Measurements from ENCODE around the gene NLRP1. TPM values are rescaled to one million over a fixed set of nuclear protein-coding genes. Genes with fewer than 3 reads are reported as not detected.

NLRP1 gene
- total and polyA plus RNA-seq, 7 experiments from 2014 or later = 27.7 to 360 (median 241) TPM

DNA sequence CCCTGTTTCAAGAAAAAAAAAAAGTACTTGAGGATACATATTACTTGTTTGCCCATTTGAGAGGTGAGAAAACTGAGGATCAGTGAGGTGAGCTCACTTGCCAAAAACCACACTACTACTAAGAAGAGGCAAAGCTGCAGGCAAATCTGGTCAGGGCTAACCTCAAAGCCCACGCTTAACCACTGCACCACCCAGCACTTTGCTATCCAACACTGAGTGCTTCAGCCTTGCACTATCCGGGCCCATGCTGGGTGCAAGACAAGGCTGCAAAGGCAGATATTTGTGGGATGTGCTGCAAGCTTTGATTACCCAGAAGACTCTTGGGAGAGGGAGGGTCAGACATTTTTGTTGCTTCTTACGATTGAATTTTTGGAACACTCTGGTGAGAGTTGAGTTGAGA, 23.6 kb upstream of the NLRP1 start:
- no peak overlapping the region for H3K27ac ChIP-seq (ENCODE audit: low read depth, low read length)
- H3K27me3 Mint-ChIP-seq = peaks cover 10 to 27% (median 13%) of the 10 kb centered on the region in 5 donors
- ATAC-seq (no peak), DNase-seq (no peak)
- peaks cover 0 to 5% (median 0%) of the 10 kb centered on the region in 5 donors for H3K36me3 Mint-ChIP-seq
- no peak overlapping the region for H3K4me3 Mint-ChIP-seq
- intact Hi-C loops (cut with micrococcal nuclease) = no loop called here
- no peaks in the 10 kb centered on the region for H3K4me1 ChIP-seq (ENCODE audit: control insufficient read depth in 2 of 2, insufficient read depth in 2 of 2, low read length in 2 of 2)
- H3K9me3 ChIP-seq (ENCODE audit: control insufficient read depth in 2 of 3, low read length in 3 of 3) = no peaks in the 10 kb centered on the region
- H3K4me3 ChIP-seq (ENCODE audit: low read length) = no peak overlapping the region
- ChIA-PET POLR2A (no interaction called here), CTCF (no interaction called here)
- no peaks in the 10 kb centered on the region for H3K36me3 ChIP-seq (ENCODE audit: control insufficient read depth in 2 of 3, insufficient read depth in 3 of 3, low read length in 3 of 3)
- peaks cover 0 to 5% (median 0%) of the 10 kb centered on the region in 7 donors for H3K4me1 Mint-ChIP-seq
- H3K27ac Mint-ChIP-seq = no peak overlapping the region
- H3K27me3 ChIP-seq (ENCODE audit: control insufficient read depth in 2 of 2, insufficient read depth in 2 of 2, low read length in 2 of 2) = no peaks in the 10 kb centered on the region
- H3K9me3 Mint-ChIP-seq = no peaks in the 10 kb centered on the region

GRCh38 chr17:5605452-5605851, 21.1 kb upstream of the NLRP1 start:
- no peaks in the 10 kb centered on the region for H3K9me3 ChIP-seq (ENCODE audit: control insufficient read depth in 2 of 3, low read length in 3 of 3)
- ChIA-PET CTCF (interaction anchor here (0.5 kb wide), 1 partner anchor 866 kb away, joined by 3 read pairs; no protein-coding TSS in a partner anchor), POLR2A (no interaction called here)
- peaks cover 16 to 28% (median 28%) of the 10 kb centered on the region in 5 donors for H3K27me3 Mint-ChIP-seq
- H3K4me1 Mint-ChIP-seq = peaks cover 0 to 1% (median 0%) of the 10 kb centered on the region in 7 donors
- H3K4me1 ChIP-seq (ENCODE audit: control insufficient read depth in 2 of 2, insufficient read depth in 2 of 2, low read length in 2 of 2) = no peaks in the 10 kb centered on the region
- DNase-seq (no peak), ATAC-seq (no peak)
- no peak overlapping the region for H3K27ac Mint-ChIP-seq
- H3K27me3 ChIP-seq (ENCODE audit: control insufficient read depth in 2 of 2, insufficient read depth in 2 of 2, low read length in 2 of 2) = no peaks in the 10 kb centered on the region
- H3K4me3 Mint-ChIP-seq = no peak overlapping the region
- H3K36me3 Mint-ChIP-seq = peaks cover 0 to 5% (median 0%) of the 10 kb centered on the region in 5 donors
- intact Hi-C loops (cut with micrococcal nuclease) = no loop called here
- H3K36me3 ChIP-seq (ENCODE audit: control insufficient read depth in 2 of 3, insufficient read depth in 3 of 3, low read length in 3 of 3) = no peaks in the 10 kb centered on the region
- H3K9me3 Mint-ChIP-seq = no peaks in the 10 kb centered on the region
- no peak overlapping the region for H3K4me3 ChIP-seq (ENCODE audit: low read length)
- no peak overlapping the region for H3K27ac ChIP-seq (ENCODE audit: low read depth, low read length)

- Histone ChIP-seq H3K4me3 (ENCODE audit: low read length) (no peak overlapping the region), H3K36me3 (ENCODE audit: control insufficient read depth in 2 of 3, insufficient read depth in 3 of 3, low read length in 3 of 3) (no peaks in the 10 kb centered on the region), H3K27me3 (ENCODE audit: control insufficient read depth in 2 of 2, insufficient read depth in 2 of 2, low read length in 2 of 2) (peaks cover 0 to 3% of the 10 kb centered on the region in 2 donors), H3K27ac (ENCODE audit: low read depth, low read length) (no peak overlapping the region), H3K4me1 (ENCODE audit: control insufficient read depth in 2 of 2, insufficient read depth in 2 of 2, low read length in 2 of 2) (no peaks in the 10 kb centered on the region), H3K9me3 (ENCODE audit: control insufficient read depth in 2 of 3, low read length in 3 of 3) (no peaks in the 10 kb centered on the region)
- H3K9me3 Mint-ChIP-seq = no peaks in the 10 kb centered on the region
- ChIA-PET CTCF (no interaction called here), POLR2A (no interaction called here)
- H3K4me1 Mint-ChIP-seq = peaks cover 0 to 2% (median 0%) of the 10 kb centered on the region in 7 donors
- ATAC-seq (no peak), DNase-seq (no peak)
- intact Hi-C loops (cut with micrococcal nuclease) = no loop called here
- H3K36me3 Mint-ChIP-seq = no peaks in the 10 kb centered on the region
- peaks cover 42 to 55% (median 49%) of the 10 kb centered on the region in 5 donors for H3K27me3 Mint-ChIP-seq
- no peak overlapping the region for H3K4me3 Mint-ChIP-seq
- no peak overlapping the region for H3K27ac Mint-ChIP-seq
These were observed 15.7 kb upstream of the NLRP1 start for GRCh38 chr17:5600041-5600440.

- no peak overlapping the region for H3K4me3 Mint-ChIP-seq
- Histone ChIP-seq H3K4me1 (ENCODE audit: control insufficient read depth in 2 of 2, insufficient read depth in 2 of 2, low read length in 2 of 2) (no peaks in the 10 kb centered on the region), H3K9me3 (ENCODE audit: control insufficient read depth in 2 of 3, low read length in 3 of 3) (no peaks in the 10 kb centered on the region), H3K36me3 (ENCODE audit: control insufficient read depth in 2 of 3, insufficient read depth in 3 of 3, low read length in 3 of 3) (no peaks in the 10 kb centered on the region), H3K4me3 (ENCODE audit: low read length) (no peak overlapping the region), H3K27me3 (ENCODE audit: control insufficient read depth in 2 of 2, insufficient read depth in 2 of 2, low read length in 2 of 2) (peaks cover 0 to 3% of the 10 kb centered on the region in 2 donors), H3K27ac (ENCODE audit: low read depth, low read length) (no peak overlapping the region)
- no peaks in the 10 kb centered on the region for H3K9me3 Mint-ChIP-seq
- peaks cover 42 to 59% (median 54%) of the 10 kb centered on the region in 5 donors for H3K27me3 Mint-ChIP-seq
- CTCF ChIA-PET = no interaction called here
- H3K4me1 Mint-ChIP-seq = peaks cover 0 to 4% (median 0%) of the 10 kb centered on the region in 7 donors
- H3K36me3 Mint-ChIP-seq = no peaks in the 10 kb centered on the region
- no peak for ATAC-seq
- POLR2A ChIA-PET = no interaction called here
- H3K27ac Mint-ChIP-seq = no peak overlapping the region
- no peak for DNase-seq
- intact Hi-C loops (cut with micrococcal nuclease) = no loop called here
These were observed 14.1 kb upstream of the NLRP1 start for GRCh38 chr17:5598457-5598856.

DNA sequence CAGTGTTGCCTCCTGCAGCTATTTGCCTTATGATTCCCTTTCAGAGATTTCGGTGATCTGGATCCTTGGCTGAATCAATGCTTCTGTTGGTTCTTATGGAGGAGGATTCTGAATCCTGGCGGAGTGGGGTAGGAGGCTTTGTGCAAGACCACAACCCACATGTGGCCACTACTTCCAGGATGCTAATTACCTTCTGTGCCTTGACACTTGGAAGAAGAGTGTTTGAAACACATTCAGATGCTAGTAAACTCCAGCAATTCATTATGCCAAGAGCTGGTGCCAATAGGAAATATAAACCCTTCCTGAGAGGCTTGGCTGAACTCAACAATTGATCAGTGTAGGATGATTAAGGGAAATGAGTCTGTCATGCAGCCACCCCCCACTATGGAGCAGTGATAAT, 12.1 kb upstream of the NLRP1 start:
- H3K4me3 ChIP-seq (ENCODE audit: low read length) = no peak overlapping the region
- Mint-ChIP-seq H3K27ac (no peak overlapping the region), H3K4me1 (peaks cover 0 to 4% (median 0%) of the 10 kb centered on the region in 7 donors), H3K36me3 (no peaks in the 10 kb centered on the region), H3K27me3 (peaks cover 31 to 56% (median 49%) of the 10 kb centered on the region in 5 donors), H3K4me3 (no peak overlapping the region), H3K9me3 (no peaks in the 10 kb centered on the region)
- peaks cover 0 to 3% of the 10 kb centered on the region in 2 donors for H3K27me3 ChIP-seq (ENCODE audit: control insufficient read depth in 2 of 2, insufficient read depth in 2 of 2, low read length in 2 of 2)
- H3K36me3 ChIP-seq (ENCODE audit: control insufficient read depth in 2 of 3, insufficient read depth in 3 of 3, low read length in 3 of 3) = no peaks in the 10 kb centered on the region
- ATAC-seq (no peak), DNase-seq (no peak)
- H3K4me1 ChIP-seq (ENCODE audit: control insufficient read depth in 2 of 2, insufficient read depth in 2 of 2, low read length in 2 of 2) = no peaks in the 10 kb centered on the region
- no peaks in the 10 kb centered on the region for H3K9me3 ChIP-seq (ENCODE audit: control insufficient read depth in 2 of 3, low read length in 3 of 3)
- CTCF ChIA-PET = interaction anchor here (0.7 kb wide), 1 partner anchor 130 kb away, joined by 4 read pairs; no protein-coding TSS in a partner anchor
- intact Hi-C loops (cut with micrococcal nuclease) = no loop called here
- no peak overlapping the region for H3K27ac ChIP-seq (ENCODE audit: low read depth, low read length)
- POLR2A ChIA-PET = interaction anchor here (0.6 kb wide), 1 partner anchor 115 kb away, joined by 4 read pairs; no protein-coding TSS in a partner anchor

DNA sequence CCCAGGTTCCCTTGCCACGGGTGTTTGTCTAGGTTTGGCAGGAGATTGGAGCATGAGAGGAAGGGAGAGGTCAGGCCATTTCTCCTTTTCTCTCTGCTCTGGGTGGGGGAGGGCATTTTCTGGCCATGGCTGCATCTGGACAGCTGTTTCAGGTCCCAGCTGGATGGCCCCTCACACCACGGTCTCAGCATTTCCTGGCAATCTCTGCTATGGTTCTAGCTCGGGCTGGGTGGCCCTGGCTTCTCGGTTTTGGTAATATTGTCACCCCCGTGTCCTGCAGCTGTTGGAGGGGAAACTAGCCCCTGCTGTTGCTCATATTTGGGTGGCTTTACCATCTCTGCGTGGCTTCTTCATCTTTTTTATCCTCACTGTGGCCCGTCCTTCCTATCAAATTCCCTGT, 11.5 kb upstream of the NLRP1 start:
- no peak overlapping the region for H3K4me3 Mint-ChIP-seq
- CTCF ChIA-PET = interaction anchor here (1.5 kb wide), 1 partner anchor 8 kb away, joined by 5 read pairs; no protein-coding TSS in a partner anchor
- H3K27ac Mint-ChIP-seq = no peak overlapping the region
- Histone ChIP-seq H3K9me3 (ENCODE audit: control insufficient read depth in 2 of 3, low read length in 3 of 3) (no peaks in the 10 kb centered on the region), H3K27ac (ENCODE audit: low read depth, low read length) (no peak overlapping the region), H3K4me1 (ENCODE audit: control insufficient read depth in 2 of 2, insufficient read depth in 2 of 2, low read length in 2 of 2) (no peaks in the 10 kb centered on the region), H3K4me3 (ENCODE audit: low read length) (no peak overlapping the region), H3K27me3 (ENCODE audit: control insufficient read depth in 2 of 2, insufficient read depth in 2 of 2, low read length in 2 of 2) (peaks cover 0 to 3% of the 10 kb centered on the region in 2 donors), H3K36me3 (ENCODE audit: control insufficient read depth in 2 of 3, insufficient read depth in 3 of 3, low read length in 3 of 3) (no peaks in the 10 kb centered on the region)
- H3K36me3 Mint-ChIP-seq = no peaks in the 10 kb centered on the region
- ATAC-seq (no peak), DNase-seq (no peak)
- peaks cover 25 to 51% (median 43%) of the 10 kb centered on the region in 5 donors for H3K27me3 Mint-ChIP-seq
- peaks cover 0 to 4% (median 0%) of the 10 kb centered on the region in 7 donors for H3K4me1 Mint-ChIP-seq
- H3K9me3 Mint-ChIP-seq = no peaks in the 10 kb centered on the region
- POLR2A ChIA-PET = no interaction called here
- intact Hi-C loops (cut with micrococcal nuclease) = no loop called here

DNA sequence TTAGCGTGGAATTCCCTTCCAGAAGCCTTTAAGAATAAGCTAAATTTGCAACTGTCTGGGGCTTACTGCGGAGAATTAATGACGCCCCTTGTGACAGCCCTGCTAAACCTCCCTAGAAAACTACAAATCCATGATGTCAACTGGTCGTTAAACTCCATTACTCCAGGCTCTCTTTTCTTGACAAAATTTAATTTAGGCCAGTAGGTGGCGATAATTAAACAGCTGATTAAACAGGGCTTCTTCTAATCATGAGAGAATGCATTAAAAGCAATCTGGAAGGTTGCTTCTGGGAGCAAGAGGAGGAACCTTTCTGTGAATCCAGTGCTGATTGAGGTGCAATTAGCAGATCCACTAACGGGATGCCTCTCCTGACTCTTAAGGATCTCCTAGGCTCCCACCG, 8.1 kb upstream of the NLRP1 start:
- peaks cover 0 to 3% (median 0%) of the 10 kb centered on the region in 11 donors for H3K9me3 Mint-ChIP-seq
- Histone ChIP-seq H3K27ac (ENCODE audit: low read depth, low read length) (no peak overlapping the region), H3K4me3 (ENCODE audit: low read length) (no peak overlapping the region), H3K9me3 (ENCODE audit: control insufficient read depth in 2 of 3, low read length in 3 of 3) (no peaks in the 10 kb centered on the region), H3K36me3 (ENCODE audit: control insufficient read depth in 2 of 3, insufficient read depth in 3 of 3, low read length in 3 of 3) (no peaks in the 10 kb centered on the region), H3K4me1 (ENCODE audit: control insufficient read depth in 2 of 2, insufficient read depth in 2 of 2, low read length in 2 of 2) (peaks cover 0 to under 1% of the 10 kb centered on the region in 2 donors), H3K27me3 (ENCODE audit: control insufficient read depth in 2 of 2, insufficient read depth in 2 of 2, low read length in 2 of 2) (no peaks in the 10 kb centered on the region)
- CTCF ChIA-PET = interaction anchor here (0.6 to 5.6 kb wide), 15 partner anchors 8 to 1179 kb away, joined by 3 to 32 read pairs (median 4); partner anchors contain the start of gene NLRP1
- H3K27ac Mint-ChIP-seq = no peak overlapping the region
- peaks cover under 1 to 7% (median 3%) of the 10 kb centered on the region in 7 donors for H3K4me1 Mint-ChIP-seq
- peak; percentile 45 for ATAC-seq
- intact Hi-C loops (cut with micrococcal nuclease) = loop anchor here (1.0 kb wide), 3 partner anchors 115 to 844 kb away; no protein-coding TSS in a partner anchor
- no peaks in the 10 kb centered on the region for H3K36me3 Mint-ChIP-seq
- H3K4me3 Mint-ChIP-seq = no peak overlapping the region
- POLR2A ChIA-PET = no interaction called here
- DNase-seq = peak in 5 of 9 donors; percentile 36 to 54 (median 46)
- H3K27me3 Mint-ChIP-seq = peaks cover 13 to 44% (median 19%) of the 10 kb centered on the region in 5 donors
